ENCODE data around the gene ZNF462. TPM values are rescaled to one million over a fixed set of nuclear protein-coding genes. Genes with fewer than 3 reads are reported as not detected.

ZNF462 gene
- total RNA-seq, 1 donor from 2014 or later, result 25.8 TPM

GRCh38 chr9:106931466-106931865 is 68.5 kb downstream of the ZNF462 start:
- Mint-ChIP-seq H3K27me3 (ENCODE audit: low read depth) (no peaks in the 10 kb centered on the region), H3K4me3 (ENCODE audit: unreplicated experiment) (no peak overlapping the region), H3K9me3 (ENCODE audit: low read depth) (no peaks in the 10 kb centered on the region), H3K27ac (ENCODE audit: unreplicated experiment) (no peak overlapping the region), H3K4me1 (ENCODE audit: low read depth) (peaks cover 16% of the 10 kb centered on the region), H3K36me3 (ENCODE audit: low read depth) (peaks cover 56% of the 10 kb centered on the region)
- no peak for DNase-seq (ENCODE audit: low spot score)
- TF ChIP-seq CTCF (IDR thresholded peaks at IDR 0.05), result no peak

GRCh38 chr9:106932178-106932577 is 69.2 kb downstream of the ZNF462 start:
- peaks cover 58% of the 10 kb centered on the region for H3K36me3 Mint-ChIP-seq (ENCODE audit: low read depth)
- peaks cover 16% of the 10 kb centered on the region for H3K4me1 Mint-ChIP-seq (ENCODE audit: low read depth)
- DNase-seq (ENCODE audit: low spot score), result peak; percentile 75
- no peak overlapping the region for H3K4me3 Mint-ChIP-seq (ENCODE audit: unreplicated experiment)
- no peaks in the 10 kb centered on the region for H3K9me3 Mint-ChIP-seq (ENCODE audit: low read depth)
- no peak overlapping the region for H3K27ac Mint-ChIP-seq (ENCODE audit: unreplicated experiment)
- H3K27me3 Mint-ChIP-seq (ENCODE audit: low read depth), result no peaks in the 10 kb centered on the region
- no peak for TF ChIP-seq CTCF (IDR thresholded peaks at IDR 0.05)

- Mint-ChIP-seq H3K9me3 (ENCODE audit: low read depth) (no peaks in the 10 kb centered on the region), H3K27me3 (ENCODE audit: low read depth) (no peaks in the 10 kb centered on the region), H3K4me1 (ENCODE audit: low read depth) (peaks cover 16% of the 10 kb centered on the region), H3K4me3 (ENCODE audit: unreplicated experiment) (no peak overlapping the region), H3K36me3 (ENCODE audit: low read depth) (peaks cover 56% of the 10 kb centered on the region), H3K27ac (ENCODE audit: unreplicated experiment) (no peak overlapping the region)
- TF ChIP-seq CTCF (IDR thresholded peaks at IDR 0.05), result no peak
- no peak for DNase-seq (ENCODE audit: low spot score)
Measured at GRCh38 chr9:106932675-106933074, 69.7 kb downstream of the ZNF462 start.

GRCh38 chr9:106933470-106933869 is 70.5 kb downstream of the ZNF462 start:
- no peak for TF ChIP-seq CTCF (IDR thresholded peaks at IDR 0.05)
- peaks cover 16% of the 10 kb centered on the region for H3K4me1 Mint-ChIP-seq (ENCODE audit: low read depth)
- no peaks in the 10 kb centered on the region for H3K27me3 Mint-ChIP-seq (ENCODE audit: low read depth)
- no peaks in the 10 kb centered on the region for H3K9me3 Mint-ChIP-seq (ENCODE audit: low read depth)
- DNase-seq (ENCODE audit: low spot score), result no peak
- H3K36me3 Mint-ChIP-seq (ENCODE audit: low read depth), result peaks cover 50% of the 10 kb centered on the region
- no peak overlapping the region for H3K4me3 Mint-ChIP-seq (ENCODE audit: unreplicated experiment)
- H3K27ac Mint-ChIP-seq (ENCODE audit: unreplicated experiment), result peak overlapping the region; percentile 74

- peaks cover 10% of the 10 kb centered on the region for H3K4me1 Mint-ChIP-seq (ENCODE audit: low read depth)
- H3K36me3 Mint-ChIP-seq (ENCODE audit: low read depth), result peaks cover 56% of the 10 kb centered on the region
- no peaks in the 10 kb centered on the region for H3K9me3 Mint-ChIP-seq (ENCODE audit: low read depth)
- no peak overlapping the region for H3K27ac Mint-ChIP-seq (ENCODE audit: unreplicated experiment)
- DNase-seq (ENCODE audit: low spot score), result no peak
- no peak overlapping the region for H3K4me3 Mint-ChIP-seq (ENCODE audit: unreplicated experiment)
- H3K27me3 Mint-ChIP-seq (ENCODE audit: low read depth), result no peaks in the 10 kb centered on the region
- no peak for TF ChIP-seq CTCF (IDR thresholded peaks at IDR 0.05)
Measured at GRCh38 chr9:106934442-106935238, 71.7 kb downstream of the ZNF462 start.

All from chondrocyte (in vitro differentiated cells).